ENCODE measurements around the gene RNASEH2A. TPM values are rescaled to one million over a fixed set of nuclear protein-coding genes. Genes with fewer than 3 reads are reported as not detected.

The RNASEH2A gene
- total and polyA plus RNA-seq, 2 of the 13 experiments (the other 11 are each of a cell fraction or from before 2014, with no cell fraction given): 25.1 to 35.8 TPM

DNA sequence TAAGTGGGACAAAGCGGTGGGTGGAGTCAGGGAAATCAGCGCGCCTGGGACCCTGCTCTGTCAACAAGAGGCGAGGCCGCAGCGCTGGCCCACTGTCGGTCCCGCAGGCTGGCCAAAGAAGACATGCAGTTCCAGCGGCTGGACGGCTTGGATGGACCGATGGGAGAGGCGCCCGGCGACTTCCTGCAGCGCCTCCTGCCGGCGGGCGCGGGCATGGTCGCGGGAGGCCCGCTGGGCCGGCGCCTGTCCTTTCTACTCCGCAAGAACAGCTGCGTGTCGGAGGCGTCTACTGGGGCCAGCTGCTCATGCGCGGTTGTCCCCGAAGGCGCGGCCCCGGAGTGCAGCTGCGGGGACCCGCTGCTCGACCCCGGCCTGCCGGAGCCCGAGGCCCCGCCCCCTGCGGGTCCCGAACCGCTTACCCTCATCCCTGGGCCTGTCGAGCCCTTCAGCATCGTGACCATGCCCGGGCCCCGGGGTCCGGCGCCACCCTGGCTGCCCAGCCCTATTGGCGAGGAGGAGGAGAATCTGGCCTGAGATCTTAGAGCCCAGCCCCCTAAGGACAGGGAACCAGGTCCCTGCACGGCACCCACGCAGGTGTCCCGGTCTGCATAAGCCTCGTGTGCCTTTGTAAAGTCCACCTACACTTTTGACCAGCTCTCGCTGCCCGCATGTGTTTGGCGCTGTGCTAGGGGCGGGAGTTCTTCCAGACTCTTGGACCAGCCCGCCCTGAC is 48.7 kb upstream of the RNASEH2A start (continued):
- TF ChIP-seq, protein P1, sequence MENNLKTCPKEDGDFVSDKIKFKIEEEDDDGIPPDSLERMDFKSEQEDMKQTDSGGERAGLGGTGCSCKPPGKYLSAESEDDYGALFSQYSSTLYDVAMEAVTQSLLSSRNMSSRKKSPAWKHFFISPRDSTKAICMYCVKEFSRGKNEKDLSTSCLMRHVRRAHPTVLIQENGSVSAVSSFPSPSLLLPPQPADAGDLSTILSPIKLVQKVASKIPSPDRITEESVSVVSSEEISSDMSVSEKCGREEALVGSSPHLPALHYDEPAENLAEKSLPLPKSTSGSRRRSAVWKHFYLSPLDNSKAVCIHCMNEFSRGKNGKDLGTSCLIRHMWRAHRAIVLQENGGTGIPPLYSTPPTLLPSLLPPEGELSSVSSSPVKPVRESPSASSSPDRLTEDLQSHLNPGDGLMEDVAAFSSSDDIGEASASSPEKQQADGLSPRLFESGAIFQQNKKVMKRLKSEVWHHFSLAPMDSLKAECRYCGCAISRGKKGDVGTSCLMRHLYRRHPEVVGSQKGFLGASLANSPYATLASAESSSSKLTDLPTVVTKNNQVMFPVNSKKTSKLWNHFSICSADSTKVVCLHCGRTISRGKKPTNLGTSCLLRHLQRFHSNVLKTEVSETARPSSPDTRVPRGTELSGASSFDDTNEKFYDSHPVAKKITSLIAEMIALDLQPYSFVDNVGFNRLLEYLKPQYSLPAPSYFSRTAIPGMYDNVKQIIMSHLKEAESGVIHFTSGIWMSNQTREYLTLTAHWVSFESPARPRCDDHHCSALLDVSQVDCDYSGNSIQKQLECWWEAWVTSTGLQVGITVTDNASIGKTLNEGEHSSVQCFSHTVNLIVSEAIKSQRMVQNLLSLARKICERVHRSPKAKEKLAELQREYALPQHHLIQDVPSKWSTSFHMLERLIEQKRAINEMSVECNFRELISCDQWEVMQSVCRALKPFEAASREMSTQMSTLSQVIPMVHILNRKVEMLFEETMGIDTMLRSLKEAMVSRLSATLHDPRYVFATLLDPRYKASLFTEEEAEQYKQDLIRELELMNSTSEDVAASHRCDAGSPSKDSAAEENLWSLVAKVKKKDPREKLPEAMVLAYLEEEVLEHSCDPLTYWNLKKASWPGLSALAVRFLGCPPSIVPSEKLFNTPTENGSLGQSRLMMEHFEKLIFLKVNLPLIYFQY (CRISPR knock-in tag; IDR thresholded peaks at IDR 0.05; ENCODE audit: borderline replicate concordance): peak; percentile 81
- TF ChIP-seq NFYB (CRISPR knock-in tag; IDR thresholded peaks at IDR 0.05) (no peak), ZNF143 (CRISPR knock-in tag; IDR thresholded peaks at IDR 0.05) (no peak), NFYC (CRISPR knock-in tag; IDR thresholded peaks at IDR 0.05) (no peak), MAFK (conservative IDR thresholded peaks at IDR 0.05 in 1 of 2, IDR thresholded peaks at IDR 0.05 in 1 of 2; ENCODE audit: low read length in 2 of 2) (no peak), ZNF703 (CRISPR knock-in tag; IDR thresholded peaks at IDR 0.05; ENCODE audit: borderline replicate concordance) (no peak), ZFP62 (CRISPR knock-in tag; IDR thresholded peaks at IDR 0.05) (no peak), HOXA7 (CRISPR knock-in tag; IDR thresholded peaks at IDR 0.05) (no peak), ZNF773 (CRISPR knock-in tag; IDR thresholded peaks at IDR 0.05; ENCODE audit: borderline replicate concordance) (no peak), ZNF263 (CRISPR knock-in tag; IDR thresholded peaks at IDR 0.05) (no peak), SP4 (CRISPR knock-in tag; IDR thresholded peaks at IDR 0.05) (0 out of 2 replicates have a peak, but pooled peaks have one; percentile 22), MBNL3 (CRISPR knock-in tag; conservative IDR thresholded peaks at IDR 0.05) (no peak), JUN (CRISPR knock-in tag; IDR thresholded peaks at IDR 0.05) (no peak), NFE2L1 (CRISPR knock-in tag; IDR thresholded peaks at IDR 0.05; ENCODE audit: borderline replicate concordance) (no peak), KDM2A (CRISPR knock-in tag; IDR thresholded peaks at IDR 0.05; ENCODE audit: borderline replicate concordance, low read depth) (peak; percentile 77), SSRP1 (CRISPR knock-in tag; IDR thresholded peaks at IDR 0.05) (no peak), ZNF160 (CRISPR knock-in tag; IDR thresholded peaks at IDR 0.05) (no peak), CHD4 (IDR thresholded peaks at IDR 0.05; ENCODE audit: borderline replicate concordance, low read length) (no peak)
- TF ChIP-seq, protein P2, sequence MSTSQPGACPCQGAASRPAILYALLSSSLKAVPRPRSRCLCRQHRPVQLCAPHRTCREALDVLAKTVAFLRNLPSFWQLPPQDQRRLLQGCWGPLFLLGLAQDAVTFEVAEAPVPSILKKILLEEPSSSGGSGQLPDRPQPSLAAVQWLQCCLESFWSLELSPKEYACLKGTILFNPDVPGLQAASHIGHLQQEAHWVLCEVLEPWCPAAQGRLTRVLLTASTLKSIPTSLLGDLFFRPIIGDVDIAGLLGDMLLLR (CRISPR knock-in tag; IDR thresholded peaks at IDR 0.05): no peak
- TF ChIP-seq, protein P3, sequence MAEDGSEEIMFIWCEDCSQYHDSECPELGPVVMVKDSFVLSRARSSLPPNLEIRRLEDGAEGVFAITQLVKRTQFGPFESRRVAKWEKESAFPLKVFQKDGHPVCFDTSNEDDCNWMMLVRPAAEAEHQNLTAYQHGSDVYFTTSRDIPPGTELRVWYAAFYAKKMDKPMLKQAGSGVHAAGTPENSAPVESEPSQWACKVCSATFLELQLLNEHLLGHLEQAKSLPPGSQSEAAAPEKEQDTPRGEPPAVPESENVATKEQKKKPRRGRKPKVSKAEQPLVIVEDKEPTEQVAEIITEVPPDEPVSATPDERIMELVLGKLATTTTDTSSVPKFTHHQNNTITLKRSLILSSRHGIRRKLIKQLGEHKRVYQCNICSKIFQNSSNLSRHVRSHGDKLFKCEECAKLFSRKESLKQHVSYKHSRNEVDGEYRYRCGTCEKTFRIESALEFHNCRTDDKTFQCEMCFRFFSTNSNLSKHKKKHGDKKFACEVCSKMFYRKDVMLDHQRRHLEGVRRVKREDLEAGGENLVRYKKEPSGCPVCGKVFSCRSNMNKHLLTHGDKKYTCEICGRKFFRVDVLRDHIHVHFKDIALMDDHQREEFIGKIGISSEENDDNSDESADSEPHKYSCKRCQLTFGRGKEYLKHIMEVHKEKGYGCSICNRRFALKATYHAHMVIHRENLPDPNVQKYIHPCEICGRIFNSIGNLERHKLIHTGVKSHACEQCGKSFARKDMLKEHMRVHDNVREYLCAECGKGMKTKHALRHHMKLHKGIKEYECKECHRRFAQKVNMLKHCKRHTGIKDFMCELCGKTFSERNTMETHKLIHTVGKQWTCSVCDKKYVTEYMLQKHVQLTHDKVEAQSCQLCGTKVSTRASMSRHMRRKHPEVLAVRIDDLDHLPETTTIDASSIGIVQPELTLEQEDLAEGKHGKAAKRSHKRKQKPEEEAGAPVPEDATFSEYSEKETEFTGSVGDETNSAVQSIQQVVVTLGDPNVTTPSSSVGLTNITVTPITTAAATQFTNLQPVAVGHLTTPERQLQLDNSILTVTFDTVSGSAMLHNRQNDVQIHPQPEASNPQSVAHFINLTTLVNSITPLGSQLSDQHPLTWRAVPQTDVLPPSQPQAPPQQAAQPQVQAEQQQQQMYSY (CRISPR knock-in tag; IDR thresholded peaks at IDR 0.05): no peak
- TF ChIP-seq, protein P4, sequence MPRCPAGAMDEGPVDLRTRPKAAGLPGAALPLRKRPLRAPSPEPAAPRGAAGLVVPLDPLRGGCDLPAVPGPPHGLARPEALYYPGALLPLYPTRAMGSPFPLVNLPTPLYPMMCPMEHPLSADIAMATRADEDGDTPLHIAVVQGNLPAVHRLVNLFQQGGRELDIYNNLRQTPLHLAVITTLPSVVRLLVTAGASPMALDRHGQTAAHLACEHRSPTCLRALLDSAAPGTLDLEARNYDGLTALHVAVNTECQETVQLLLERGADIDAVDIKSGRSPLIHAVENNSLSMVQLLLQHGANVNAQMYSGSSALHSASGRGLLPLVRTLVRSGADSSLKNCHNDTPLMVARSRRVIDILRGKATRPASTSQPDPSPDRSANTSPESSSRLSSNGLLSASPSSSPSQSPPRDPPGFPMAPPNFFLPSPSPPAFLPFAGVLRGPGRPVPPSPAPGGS (CRISPR knock-in tag; IDR thresholded peaks at IDR 0.05): 0 out of 2 replicates have a peak, but pooled peaks have one; percentile 18
